NT2/D1 (cell line): ENCODE results near the gene NEK3.

Experiments
- SUZ12 ChIP-seq: IDR thresholded peaks from 2 replicates; pipeline ENCODE4 v1.6.1; 2011; ENCODE audit not compliant: insufficient read length, insufficient read depth; ENCODE audit errors: extremely low read depth
- YY1 ChIP-seq: IDR thresholded peaks from 2 replicates; pipeline ENCODE4 v1.6.1; 2011; ENCODE audit not compliant: insufficient read length, insufficient read depth
- ZNF274 ChIP-seq: IDR thresholded peaks from 2 replicates; pipeline ENCODE4 v1.6.1; 2011; ENCODE audit warnings: mild to moderate bottlenecking, low read depth, low read length

DNA sequence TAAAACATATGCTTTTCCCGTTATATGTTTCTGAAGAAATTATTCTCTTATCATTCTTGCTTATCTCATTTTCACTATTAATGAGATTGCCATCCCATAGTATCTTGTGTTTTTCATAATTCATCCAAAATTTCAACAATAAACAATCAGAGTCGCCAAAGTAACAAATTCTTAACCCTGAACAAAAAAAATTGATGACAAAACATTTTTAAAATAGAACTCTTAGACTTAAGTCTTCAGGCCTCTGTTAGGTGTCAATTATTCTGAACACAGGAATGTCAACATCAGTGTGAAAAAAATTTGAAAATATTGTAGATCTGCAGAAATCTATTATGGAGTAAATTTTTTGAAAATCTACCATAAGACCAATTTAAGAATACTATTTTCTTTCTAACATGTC is 67.9 kb downstream of the NEK3 start:
- TF ChIP-seq ZNF274: no peak
- TF ChIP-seq YY1: no peak
- TF ChIP-seq SUZ12: no peak
